HG02884 (cell line): ENCODE measurements around the gene ATP2C2.
"Not testable (repeated sequence)": the region's sequence is repeated elsewhere in the genome, so short reads cannot be mapped to it uniquely, and the experiment has no call there.

Experiments
- ATAC-seq: cut with Tn5 transposase; IDR thresholded peaks from one replicate; pipeline ENCODE4 v1.9.1; 2021; ENCODE audit warnings: mild to moderate bottlenecking, moderate library complexity; ENCODE audit not compliant: unreplicated experiment

Gene ATP2C2

GRCh38 chr16:84340325-84341040, 27.9 kb upstream of the ATP2C2 start:
- ATAC-seq: no peak

GRCh38 chr16:84341528-84342295, 26.6 kb upstream of the ATP2C2 start:
- no peak for ATAC-seq

GRCh38 chr16:84343800-84344199, 24.5 kb upstream of the ATP2C2 start:
- not testable (repeated sequence) for ATAC-seq

DNA sequence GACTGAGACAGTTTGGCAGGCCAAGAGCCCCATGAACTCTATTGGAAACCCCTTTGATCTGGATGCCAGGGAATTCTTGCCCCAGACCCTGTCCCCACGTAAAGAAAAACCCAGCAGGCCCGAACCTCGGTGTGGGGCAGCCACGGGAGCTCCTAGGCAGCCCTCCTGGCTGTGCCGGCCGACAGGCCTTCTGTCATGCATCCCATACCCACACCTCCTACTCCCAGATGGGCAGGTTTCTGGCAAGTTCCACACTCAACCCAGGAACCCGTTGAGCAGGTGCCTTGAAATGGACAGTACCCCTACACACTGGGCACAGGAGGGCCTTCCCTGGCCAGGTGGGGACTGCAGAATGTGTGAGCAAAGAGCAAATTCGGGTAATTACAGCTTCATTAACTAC, 23.6 kb upstream of the ATP2C2 start:
- ATAC-seq: no peak

DNA sequence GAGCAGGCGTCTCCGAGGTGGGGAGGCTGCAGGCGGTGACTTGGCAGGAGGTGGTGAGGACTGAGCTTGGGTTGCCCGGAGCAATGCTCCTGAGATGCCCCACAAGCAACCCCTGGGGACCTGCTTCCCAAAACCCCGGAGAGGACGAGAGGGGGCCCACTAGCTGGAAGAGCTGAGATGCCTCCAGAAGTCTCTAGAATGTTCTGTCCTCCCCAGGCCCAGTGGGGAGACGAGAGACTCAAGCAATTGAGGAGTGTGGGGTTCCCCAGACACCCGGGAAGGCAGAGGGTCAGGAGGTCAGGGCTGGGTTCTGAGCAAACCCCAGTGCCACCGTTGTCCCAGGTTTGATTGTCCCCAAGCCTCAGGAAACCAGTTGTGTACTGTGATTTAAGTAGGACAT, 21.2 kb upstream of the ATP2C2 start:
- ATAC-seq: no peak

- no peak for ATAC-seq
Measured at GRCh38 chr16:84348386-84348888, 19.9 kb upstream of the ATP2C2 start.

DNA sequence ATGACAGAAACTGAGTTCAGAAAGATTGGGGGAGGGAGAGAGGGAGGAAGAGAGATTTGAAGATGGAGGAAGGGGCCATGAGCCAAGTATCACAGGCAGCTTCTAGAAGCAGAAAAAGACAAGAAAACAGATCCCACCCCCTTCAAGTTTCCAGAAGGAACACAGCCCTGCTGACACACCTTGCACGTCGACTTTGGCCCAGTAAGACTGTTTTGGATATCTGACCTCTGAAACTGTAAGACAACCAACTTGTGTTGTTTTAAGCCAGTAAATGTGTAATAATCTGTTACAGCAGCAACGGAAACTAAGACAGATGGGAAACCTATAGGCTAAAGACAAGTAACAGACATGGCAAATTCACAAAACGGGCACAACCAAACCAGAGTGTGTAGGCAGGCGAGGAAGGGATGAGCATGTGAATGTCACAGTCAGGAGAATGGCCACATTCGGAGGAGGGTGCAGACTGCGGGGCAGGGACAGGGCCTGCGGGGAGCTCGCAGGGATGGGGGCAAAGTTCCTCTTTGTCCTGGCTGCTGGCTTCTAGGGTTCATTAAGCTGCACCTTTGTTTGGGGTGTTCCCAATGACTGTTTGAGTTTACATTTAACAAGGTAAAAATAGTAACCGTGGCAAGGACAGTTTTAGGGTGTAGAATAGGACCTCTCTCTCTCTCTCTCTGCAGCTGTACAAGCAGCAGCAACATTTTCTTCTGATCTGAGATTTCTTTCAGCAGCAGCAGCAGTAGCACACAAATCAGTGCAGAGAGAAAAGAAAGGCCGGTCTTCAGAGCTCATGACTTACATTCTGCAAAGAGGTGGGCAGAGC, 18.3 kb upstream of the ATP2C2 start:
- ATAC-seq: no peak

DNA sequence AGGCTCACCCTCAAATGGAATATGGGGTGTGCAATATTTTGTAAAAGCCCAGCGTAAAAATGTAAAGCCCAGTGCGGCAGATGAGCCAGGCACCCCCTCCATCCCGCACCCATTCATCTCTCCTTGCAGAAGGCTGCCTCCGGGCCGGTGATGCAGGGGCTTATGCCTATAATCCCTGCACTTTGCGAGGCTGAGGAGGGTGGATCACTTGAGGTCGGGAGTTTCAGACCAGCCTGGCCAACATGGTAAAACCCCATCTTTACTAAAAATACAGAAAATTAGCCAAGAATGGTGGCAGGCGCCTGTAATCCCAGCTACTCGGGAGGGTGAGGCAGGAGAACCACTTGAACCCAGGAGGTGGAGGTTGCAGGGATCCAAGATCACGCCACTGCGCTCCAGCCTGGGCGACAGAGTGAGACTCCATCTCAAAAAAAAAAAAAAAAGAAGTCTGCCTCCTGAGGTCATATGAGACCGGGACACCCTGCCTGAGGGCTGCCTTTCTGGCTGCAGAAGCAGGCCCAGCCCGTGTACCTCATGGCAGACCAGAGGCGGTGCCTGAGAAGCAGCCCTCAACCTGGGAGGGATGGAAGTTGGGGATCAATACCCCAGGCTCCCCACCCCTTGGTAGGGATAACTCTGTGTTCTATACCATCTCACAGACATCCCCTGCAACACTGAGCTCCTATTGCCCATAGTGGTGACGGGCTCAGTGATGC, 17.5 kb upstream of the ATP2C2 start:
- no peak for ATAC-seq

GRCh38 chr16:84351630-84352029, 16.7 kb upstream of the ATP2C2 start:
- no peak for ATAC-seq

GRCh38 chr16:84354306-84354705, 14.0 kb upstream of the ATP2C2 start:
- ATAC-seq: no peak

DNA sequence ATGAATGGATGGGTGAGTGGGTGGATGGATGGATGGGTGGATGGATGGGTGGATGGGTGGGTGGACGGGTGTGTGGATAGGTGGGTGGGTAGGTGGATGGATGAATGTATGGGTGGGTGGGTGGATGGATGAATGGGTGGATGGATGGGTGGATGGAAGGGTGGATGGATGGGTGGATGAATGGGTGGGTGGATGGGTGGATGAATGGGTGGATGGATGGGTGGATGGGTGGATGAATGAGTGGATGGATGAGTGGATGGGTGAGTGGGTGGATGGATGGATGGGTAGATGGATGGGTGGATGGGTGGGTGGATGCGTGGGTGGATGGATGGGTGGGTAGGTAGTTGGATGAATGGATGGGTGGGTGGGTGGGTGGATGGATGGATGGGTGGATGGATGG, 13.2 kb upstream of the ATP2C2 start:
- no peak for ATAC-seq

- no peak for ATAC-seq
Measured at GRCh38 chr16:84356176-84356575, 12.2 kb upstream of the ATP2C2 start.

DNA sequence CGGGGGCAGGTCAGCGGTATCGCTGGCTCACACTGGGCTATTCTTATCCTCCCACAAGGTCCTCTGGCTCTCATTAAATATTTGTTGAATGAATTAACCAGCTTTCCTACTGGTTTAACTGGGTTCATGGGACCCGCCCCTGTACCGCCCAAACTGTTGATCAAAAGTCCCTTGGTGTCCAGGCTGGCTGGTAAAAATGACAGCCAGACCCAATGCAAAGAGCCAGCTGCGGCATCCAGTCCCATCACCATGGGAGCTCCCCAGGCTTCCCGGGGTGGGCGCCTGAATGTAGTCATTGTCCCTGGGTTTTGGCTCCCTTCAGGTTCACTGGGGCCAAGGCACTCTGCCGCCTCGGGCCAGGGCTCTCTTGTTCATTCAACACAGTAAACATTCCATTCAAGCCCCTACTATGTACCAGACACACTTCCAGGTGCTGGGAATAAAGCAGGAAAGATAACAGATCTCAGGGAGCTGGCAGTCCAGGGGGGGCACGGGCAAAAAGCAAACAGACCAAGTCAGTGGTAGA, 11.7 kb upstream of the ATP2C2 start:
- ATAC-seq: no peak

- no peak for ATAC-seq
Measured at GRCh38 chr16:84357191-84357651, 11.1 kb upstream of the ATP2C2 start.

- ATAC-seq: no peak
Measured at GRCh38 chr16:84358601-84359295, 9.6 kb upstream of the ATP2C2 start.

GRCh38 chr16:84359326-84359725, 9.0 kb upstream of the ATP2C2 start:
- no peak for ATAC-seq

DNA sequence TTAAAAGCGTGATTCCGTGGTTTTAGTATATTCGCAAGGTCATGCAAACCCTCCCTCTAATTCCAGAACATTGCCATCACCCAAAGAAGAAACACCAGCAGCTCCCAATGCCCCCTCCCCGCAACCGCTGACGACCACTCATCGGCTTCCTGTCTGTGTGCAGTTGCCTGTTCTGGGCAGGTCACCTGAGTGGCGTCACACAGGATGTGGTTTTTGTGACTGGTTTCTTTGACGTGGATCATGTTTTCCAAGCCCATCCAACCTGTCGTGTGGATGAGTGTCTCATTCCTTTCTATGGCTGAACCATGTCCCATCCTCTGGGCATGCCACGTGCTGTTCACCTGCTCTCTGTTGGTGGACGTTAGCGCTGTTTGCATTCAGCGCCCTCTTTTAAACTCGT, 8.2 kb upstream of the ATP2C2 start:
- ATAC-seq: no peak

- no peak for ATAC-seq
Measured at GRCh38 chr16:84360748-84361147, 7.6 kb upstream of the ATP2C2 start.

DNA sequence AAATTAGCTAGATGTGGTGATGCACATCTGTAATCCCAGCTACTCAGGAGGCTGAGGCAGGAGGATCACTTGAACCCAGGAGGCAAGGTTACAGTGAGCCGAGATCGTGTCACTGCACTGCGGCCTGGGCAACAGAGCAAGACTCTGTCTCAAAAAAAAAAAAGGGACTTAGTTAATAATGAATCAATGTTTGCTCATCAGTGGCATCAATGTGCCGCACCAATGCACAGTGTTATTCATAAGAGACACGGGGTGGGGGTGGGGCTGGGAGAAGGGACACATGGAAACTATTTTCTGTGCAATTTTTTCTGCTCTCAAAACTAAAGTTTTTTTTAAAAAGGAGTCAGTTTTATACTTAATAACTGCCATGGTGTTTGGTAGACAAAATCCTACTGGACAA, 6.8 kb upstream of the ATP2C2 start:
- ATAC-seq: no peak

GRCh38 chr16:84362471-84362941, 5.8 kb upstream of the ATP2C2 start:
- no peak for ATAC-seq
